Astrocyte (in vitro differentiated cells and primary cell): Measurements from ENCODE around the gene ANGPTL7. TPM values are rescaled to one million over a fixed set of nuclear protein-coding genes. Genes with fewer than 3 reads are reported as not detected.

Source experiments
- DNase-seq: peaks from one replicate; pipeline ENCODE4 v3.0.0-alpha.2; 2010; ENCODE audit warnings: low read depth
- FAIRE-seq: peaks from 2 replicates; lab custom pipeline; 2011; peaks lifted over from hg19 to GRCh38; lab: Jason Lieb, UNC
- H2AFZ ChIP-seq: 2 replicates; pipeline ENCODE4 v1.6.0; 2012; ENCODE audit warnings: low read depth, low read length, inconsistent platforms
- H3K27ac ChIP-seq: 2 replicates; pipeline ENCODE4 v1.5.1; 2011; ENCODE audit warnings: low read depth, low read length, inconsistent platforms
- H3K27me3 ChIP-seq: 2 replicates; pipeline ENCODE4 v1.6.0; 2011; ENCODE audit warnings: low read length, inconsistent platforms; ENCODE audit not compliant: insufficient read depth
- H3K36me3 ChIP-seq: 2 replicates; pipeline ENCODE4 v1.5.1; 2011; ENCODE audit warnings: low read length, inconsistent platforms; ENCODE audit not compliant: insufficient read depth
- H3K4me1 ChIP-seq: 2 replicates; pipeline ENCODE4 v1.5.1; 2011; ENCODE audit warnings: low read length, inconsistent platforms; ENCODE audit not compliant: insufficient read depth
- H3K4me2 ChIP-seq: 2 replicates; pipeline ENCODE4 v1.6.0; 2012; ENCODE audit warnings: low read length, inconsistent platforms
- H3K4me3 ChIP-seq: 2 replicates; pipeline ENCODE4 v1.5.1; 2011; ENCODE audit warnings: low read depth, mild to moderate bottlenecking, low read length, inconsistent platforms; ENCODE audit not compliant: insufficient read depth
- H3K79me2 ChIP-seq: 2 replicates; pipeline ENCODE4 v1.6.0; 2012; ENCODE audit warnings: mild to moderate bottlenecking, low read length, inconsistent platforms; ENCODE audit not compliant: insufficient read depth
- H3K9ac ChIP-seq: 2 replicates; pipeline ENCODE4 v1.6.0; 2012; ENCODE audit warnings: mild to moderate bottlenecking, low read length, inconsistent platforms
- H3K9me3 ChIP-seq: 2 replicates; pipeline ENCODE4 v1.5.1; 2012; ENCODE audit warnings: low read depth, mild to moderate bottlenecking, low read length, inconsistent platforms; ENCODE audit not compliant: insufficient read depth
- H4K20me1 ChIP-seq: 2 replicates; pipeline ENCODE4 v1.6.0; 2012; ENCODE audit warnings: low read length, inconsistent platforms; ENCODE audit not compliant: insufficient read depth
- H3K27ac Mint-ChIP-seq: one replicate; pipeline ENCODE4 v1.8.0; 2021; ENCODE audit warnings: mild to moderate bottlenecking, mixed read lengths; ENCODE audit not compliant: unreplicated experiment
- H3K27me3 Mint-ChIP-seq: one replicate; pipeline ENCODE4 v1.8.0; 2021; ENCODE audit warnings: low read depth, mixed read lengths; ENCODE audit not compliant: unreplicated experiment
- H3K36me3 Mint-ChIP-seq: one replicate; pipeline ENCODE4 v1.8.0; 2021; ENCODE audit warnings: low read depth, mixed read lengths; ENCODE audit not compliant: unreplicated experiment
- H3K4me1 Mint-ChIP-seq: one replicate; pipeline ENCODE4 v1.8.0; 2021; ENCODE audit warnings: low read depth, mixed read lengths; ENCODE audit not compliant: unreplicated experiment
- H3K4me3 Mint-ChIP-seq: one replicate; pipeline ENCODE4 v1.8.0; 2021; ENCODE audit warnings: mild to moderate bottlenecking, moderate library complexity, mixed read lengths; ENCODE audit not compliant: unreplicated experiment
- H3K9me3 Mint-ChIP-seq: one replicate; pipeline ENCODE4 v1.8.0; 2021; ENCODE audit warnings: mild to moderate bottlenecking, mixed read lengths; ENCODE audit not compliant: unreplicated experiment
- EZH2 ChIP-seq: IDR thresholded peaks from 2 replicates; pipeline ENCODE4 v1.6.1; 2012; ENCODE audit warnings: mild to moderate bottlenecking, low read length, inconsistent platforms; ENCODE audit not compliant: insufficient read depth
- total RNA-seq: library from RNA; stranded (reverse); gene quantifications from 2 replicates; pipeline ENCODE4 v1.2.1, GENCODE V29; 2021
- TF ChIP-seq, protein P1 (sequence below): IDR thresholded peaks from 2 replicates; pipeline ENCODE4 v1.5.1; 2011; ENCODE audit warnings: low read depth, mild to moderate bottlenecking, inconsistent platforms, low read length, moderate library complexity; ENCODE audit not compliant: insufficient read depth

ANGPTL7 gene
- total RNA-seq, 1 donor from 2014 or later, result 0.86 TPM

DNA sequence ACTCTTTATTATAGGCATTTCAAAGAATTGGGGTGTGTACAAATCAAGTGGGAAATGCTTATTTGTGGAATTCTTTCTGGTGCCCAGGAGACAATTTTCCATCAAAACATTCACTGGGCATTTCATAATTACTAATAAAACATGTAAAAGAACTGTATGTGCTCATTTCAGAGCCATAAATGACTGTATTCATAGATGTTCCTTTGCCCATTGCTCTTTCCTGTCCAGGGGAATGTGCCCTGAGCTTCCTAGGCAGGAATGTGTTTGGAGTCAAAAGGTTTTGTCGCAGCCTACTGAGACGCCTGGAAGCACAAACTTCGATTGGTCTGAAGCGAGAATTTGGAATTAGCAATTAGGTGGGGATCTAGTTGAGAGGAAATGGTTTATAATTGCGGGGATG, 45.8 kb upstream of the ANGPTL7 start:
- Histone ChIP-seq H3K79me2 (no peaks in the 10 kb centered on the region), H3K4me3 (no peak overlapping the region), H4K20me1 (no peaks in the 10 kb centered on the region), H3K27me3 (no peaks in the 10 kb centered on the region), H3K36me3 (peaks cover 27% of the 10 kb centered on the region), H3K27ac (no peak overlapping the region), H2AFZ (no peak overlapping the region), H3K9me3 (no peaks in the 10 kb centered on the region), H3K4me2 (no peak overlapping the region), H3K9ac (no peak overlapping the region), H3K4me1 (peaks cover 6% of the 10 kb centered on the region)
- Mint-ChIP-seq H3K36me3 (peaks cover 18% of the 10 kb centered on the region), H3K4me1 (peaks cover 7% of the 10 kb centered on the region), H3K9me3 (no peaks in the 10 kb centered on the region), H3K27ac (no peak overlapping the region), H3K27me3 (no peaks in the 10 kb centered on the region), H3K4me3 (no peak overlapping the region)
- FAIRE-seq (no peak), DNase-seq (no peak)
- no peak for TF ChIP-seq EZH2
- TF ChIP-seq, protein P1, sequence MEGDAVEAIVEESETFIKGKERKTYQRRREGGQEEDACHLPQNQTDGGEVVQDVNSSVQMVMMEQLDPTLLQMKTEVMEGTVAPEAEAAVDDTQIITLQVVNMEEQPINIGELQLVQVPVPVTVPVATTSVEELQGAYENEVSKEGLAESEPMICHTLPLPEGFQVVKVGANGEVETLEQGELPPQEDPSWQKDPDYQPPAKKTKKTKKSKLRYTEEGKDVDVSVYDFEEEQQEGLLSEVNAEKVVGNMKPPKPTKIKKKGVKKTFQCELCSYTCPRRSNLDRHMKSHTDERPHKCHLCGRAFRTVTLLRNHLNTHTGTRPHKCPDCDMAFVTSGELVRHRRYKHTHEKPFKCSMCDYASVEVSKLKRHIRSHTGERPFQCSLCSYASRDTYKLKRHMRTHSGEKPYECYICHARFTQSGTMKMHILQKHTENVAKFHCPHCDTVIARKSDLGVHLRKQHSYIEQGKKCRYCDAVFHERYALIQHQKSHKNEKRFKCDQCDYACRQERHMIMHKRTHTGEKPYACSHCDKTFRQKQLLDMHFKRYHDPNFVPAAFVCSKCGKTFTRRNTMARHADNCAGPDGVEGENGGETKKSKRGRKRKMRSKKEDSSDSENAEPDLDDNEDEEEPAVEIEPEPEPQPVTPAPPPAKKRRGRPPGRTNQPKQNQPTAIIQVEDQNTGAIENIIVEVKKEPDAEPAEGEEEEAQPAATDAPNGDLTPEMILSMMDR, result no peak

DNA sequence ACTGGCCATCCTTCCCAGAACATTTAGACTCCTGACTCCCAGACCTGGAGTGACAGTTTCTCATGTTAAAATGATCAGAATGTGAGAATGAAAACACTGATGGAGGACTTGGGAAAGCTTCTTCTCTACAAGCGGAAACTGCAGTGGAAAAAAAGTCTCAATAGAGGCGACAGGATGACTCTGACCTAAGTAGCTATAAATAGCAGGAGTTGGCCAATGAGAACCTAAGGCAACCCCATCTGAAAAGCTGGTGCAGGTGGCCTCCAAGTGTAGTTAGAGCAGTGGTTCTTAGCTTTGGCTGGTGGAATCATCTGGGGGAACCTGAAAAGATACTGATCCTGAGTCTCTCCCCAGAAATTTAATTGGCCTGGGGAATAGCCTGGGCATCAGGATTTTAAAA, 45.2 kb upstream of the ANGPTL7 start:
- no peak for FAIRE-seq

More for the DNA sequence above, 45.2 kb upstream of the ANGPTL7 start:
- Histone ChIP-seq H3K27ac (no peak overlapping the region), H4K20me1 (no peaks in the 10 kb centered on the region), H3K36me3 (peaks cover 24% of the 10 kb centered on the region), H3K79me2 (no peaks in the 10 kb centered on the region), H3K4me3 (no peak overlapping the region), H3K4me2 (no peak overlapping the region), H3K4me1 (peaks cover 6% of the 10 kb centered on the region), H3K9me3 (no peaks in the 10 kb centered on the region), H2AFZ (no peak overlapping the region), H3K27me3 (no peaks in the 10 kb centered on the region), H3K9ac (no peak overlapping the region)
- Mint-ChIP-seq H3K27ac (no peak overlapping the region), H3K36me3 (peaks cover 19% of the 10 kb centered on the region), H3K4me3 (no peak overlapping the region), H3K4me1 (peaks cover 7% of the 10 kb centered on the region), H3K27me3 (no peaks in the 10 kb centered on the region), H3K9me3 (no peaks in the 10 kb centered on the region)
- DNase-seq, result no peak
- no peak for TF ChIP-seq EZH2
- TF ChIP-seq, protein P1, result no peak
